K562 (cell line): ENCODE measurements around the gene POLR1B. TPM values are rescaled to one million over a fixed set of nuclear protein-coding genes. Genes with fewer than 3 reads are reported as not detected.
A peak's percentile ranks its signal among the peaks of the same experiment; 100 is the strongest.

ENCODE experiments used
- ATF6 ChIP-seq: sonication (generic); formaldehyde crosslinking; IDR thresholded peaks from 2 replicates; pipeline ENCODE4 v1.4.0; 2020; ENCODE audit warnings: mild to moderate bottlenecking, missing genetic modification reagents
- BRCA1 ChIP-seq, 2 experiments: fragments of 450-650 bp in 1 of 2; sonication (generic) in 1 of 2; formaldehyde crosslinking in 1 of 2; IDR thresholded peaks; 2 replicates each; pipeline versions ENCODE4 v1.5.0 to v1.6.1; 2017 to 2020; ENCODE audit warnings: mild to moderate bottlenecking in 1 of 2, missing genetic modification reagents in 1 of 2
- CHCHD3 ChIP-seq: fragments of 250-450 bp; sonication (Bioruptor Pico); IDR thresholded peaks from 2 replicates; pipeline ENCODE4 v2.1.2; 2022; ENCODE audit warnings: mild to moderate bottlenecking
- CHD4 ChIP-seq: fragments of 200-600 bp; sonication (generic); IDR thresholded peaks from 3 replicates; pipeline ENCODE4 v1.6.1; 2012; ENCODE audit warnings: low read depth, mild to moderate bottlenecking, mixed read lengths, low read length, inconsistent platforms; ENCODE audit not compliant: insufficient read depth, insufficient replicate concordance, poor library complexity, severe bottlenecking
- ELF1 ChIP-seq: fragments of 200-800 bp; sonication (Bioruptor generic); IDR thresholded peaks from 2 replicates; pipeline ENCODE4 v1.6.1; 2016; ENCODE audit warnings: missing genetic modification characterization, missing compliant biosample characterization
- EP400 ChIP-seq: fragments of 450-650 bp; IDR thresholded peaks from 2 replicates; pipeline ENCODE4 v1.6.1; 2017; ENCODE audit warnings: antibody characterized with exemption, mild to moderate bottlenecking, moderate library complexity
- HMG20A ChIP-seq: fragments of 450-650 bp; formaldehyde crosslinking; conservative IDR thresholded peaks from 2 replicates; pipeline ENCODE4 v1.4.0; 2020; ENCODE audit warnings: mild to moderate bottlenecking, mixed read lengths
- ILF3 ChIP-seq: fragments of 450-650 bp; IDR thresholded peaks from 2 replicates; pipeline ENCODE4 v1.6.1; 2018; ENCODE audit warnings: antibody characterized with exemption, mild to moderate bottlenecking, moderate library complexity, borderline replicate concordance
- KLF13 ChIP-seq: fragments of 450-650 bp; IDR thresholded peaks from 2 replicates; pipeline ENCODE4 v1.6.1; 2016; ENCODE audit warnings: missing genetic modification characterization, low read depth, mild to moderate bottlenecking, missing compliant biosample characterization, moderate library complexity, borderline replicate concordance
- LCOR ChIP-seq: sonication (generic); formaldehyde crosslinking; IDR thresholded peaks from 2 replicates; pipeline ENCODE4 v1.8.0; 2022; ENCODE audit warnings: mild to moderate bottlenecking, missing genetic modification reagents
- MEF2A ChIP-seq: IDR thresholded peaks from 2 replicates; pipeline ENCODE4 v1.6.1; 2011; ENCODE audit warnings: low read depth, mild to moderate bottlenecking, low read length, moderate library complexity; ENCODE audit not compliant: control insufficient read depth
- NCOA4 ChIP-seq: fragments of 450-650 bp; IDR thresholded peaks from 2 replicates; pipeline ENCODE4 v1.6.1; 2018; ENCODE audit warnings: mild to moderate bottlenecking; ENCODE audit not compliant: partially characterized antibody
- NCOA6 ChIP-seq: fragments of 450-650 bp; IDR thresholded peaks from 2 replicates; pipeline ENCODE4 v1.6.1; 2017; ENCODE audit warnings: mild to moderate bottlenecking
- RBBP5 ChIP-seq: fragments of 200-600 bp; sonication (generic); IDR thresholded peaks from 2 replicates; pipeline ENCODE4 v1.6.1; 2012; ENCODE audit warnings: borderline replicate concordance, mild to moderate bottlenecking, low read length, control low read depth, inconsistent platforms; ENCODE audit not compliant: insufficient read depth, poor library complexity, severe bottlenecking
- SLC30A9 ChIP-seq: fragments of 250-450 bp; sonication (Bioruptor Pico); IDR thresholded peaks from 2 replicates; pipeline ENCODE4 v1.8.0; 2022; ENCODE audit warnings: mild to moderate bottlenecking, moderate library complexity
- SREBF1 ChIP-seq: fragments of 150-350 bp; IDR thresholded peaks from 2 replicates; pipeline ENCODE4 v1.6.1; 2014; ENCODE audit warnings: antibody characterized with exemption, low read depth, low read length, borderline replicate concordance
- TCFL5 ChIP-seq: fragments of 250-450 bp; sonication (Bioruptor Pico); conservative IDR thresholded peaks from 2 replicates; pipeline ENCODE4 v1.6.1; 2021; ENCODE audit warnings: mild to moderate bottlenecking, moderate library complexity, matching md5 sums
- THRA ChIP-seq: fragments of 450-650 bp; IDR thresholded peaks from 2 replicates; pipeline ENCODE4 v1.6.1; 2017; ENCODE audit warnings: mild to moderate bottlenecking, moderate library complexity
- VEZF1 ChIP-seq: fragments of 200-800 bp; sonication (Bioruptor generic); IDR thresholded peaks from 2 replicates; pipeline ENCODE4 v1.6.1; 2017; ENCODE audit warnings: missing genetic modification characterization, missing compliant biosample characterization
- ZFP1 ChIP-seq: fragments of 450-650 bp; formaldehyde crosslinking; IDR thresholded peaks from 2 replicates; pipeline ENCODE4 v1.4.0; 2020; ENCODE audit warnings: mild to moderate bottlenecking, mixed read lengths
- ZFX ChIP-seq: sonication (generic); formaldehyde crosslinking; IDR thresholded peaks from 2 replicates; pipeline ENCODE4 v1.8.0; 2022; ENCODE audit warnings: mild to moderate bottlenecking, missing genetic modification reagents, moderate library complexity
- ZNF121 ChIP-seq: sonication (generic); formaldehyde crosslinking; conservative IDR thresholded peaks from 2 replicates; pipeline ENCODE4 v1.8.0; 2022; ENCODE audit warnings: missing genetic modification reagents
- ZNF174 ChIP-seq: fragments of 250-450 bp; sonication (Bioruptor Pico); IDR thresholded peaks from 2 replicates; pipeline ENCODE4 v1.4.0; 2020; ENCODE audit warnings: mild to moderate bottlenecking
- ZNF644 ChIP-seq: fragments of 200-800 bp; sonication (Bioruptor generic); IDR thresholded peaks from 2 replicates; pipeline ENCODE4 v1.6.1; 2016; ENCODE audit warnings: low read depth, missing genetic modification characterization, missing compliant biosample characterization
- polyA plus RNA-seq, 8 experiments: library from polyadenylated mRNA; depleted of rRNA in 4 of 8; stranded (reverse) in 5 of 8; unstranded in 3 of 8; fragments of >200 nt; fragmentation: Nextera tagmentation in 2 of 8; fragmentation: Illumina TruSeq in 1 of 8; extraction: Ambion mirVana in 2 of 8; extraction: Trizol in 1 of 8; gene quantifications; 2 replicates each; pipeline versions ENCODE4 v1.2.1 to v1.2.3, GENCODE V29; 2011 to 2014; ENCODE audit warnings: inconsistent platforms in 1 of 8, missing spikeins in 1 of 8
- total RNA-seq, 7 experiments: library from RNA; depleted of rRNA in 6 of 7; stranded (reverse); fragments of >200 nt in 6 of 7; fragmentation: Illumina TruSeq in 2 of 7; extraction: Trizol in 2 of 7; gene quantifications; 2 replicates each; pipeline versions ENCODE4 v1.2.1 to v1.2.3, GENCODE V29; 2011 to 2021; ENCODE audit warnings: low replicate concordance in 1 of 7

POLR1B gene
- total and polyA plus RNA-seq, 9 of the 15 experiments (the other 6 are each of a cell fraction or from before 2014, with no cell fraction given) = 19.8 to 55.1 (median 40.2) TPM

- TF ChIP-seq ZNF174 (CRISPR knock-in tag) (no peak), ZNF121 (no peak), ZFP1 (CRISPR knock-in tag) (no peak), EP400 (peak; percentile 99), LCOR (peak; percentile 86), ILF3 (no peak), MEF2A (no peak), ZNF644 (peak; percentile 73; the same call in 1 of the 2 replicates), ELF1 (tag) (peak; percentile 81), SREBF1 (no peak), CHD4 (no peak), RBBP5 (peak; percentile 99), VEZF1 (CRISPR knock-in tag) (peak; percentile 65; the same call in 1 of the 2 replicates), THRA (no peak), KLF13 (tag) (no peak), ATF6 (peak; percentile 98), SLC30A9 (CRISPR knock-in tag) (no peak), TCFL5 (CRISPR knock-in tag) (no peak), ZFX (CRISPR knock-in tag) (peak; percentile 93), NCOA4 (no peak), NCOA6 (no peak), BRCA1 (IDR thresholded peaks at IDR 0.05) (no peak), BRCA1 (CRISPR knock-in tag; IDR thresholded peaks at IDR 0.05) (no peak), CHCHD3 (CRISPR knock-in tag) (no peak), HMG20A (CRISPR knock-in tag) (no peak)
Observed at GRCh38 chr2:112542123-112542983, at the start of gene POLR1B (continued).
